Stimulated activated CD4-positive, alpha-beta T cell treated with anti-CD3 and anti-CD28 coated beads, TNF-alpha, amount 100 ng/mL, for 48 hours (primary cell): Measurements from ENCODE around the gene TACC3.

Experiments used
- DNase-seq, 3 donors: peaks; one replicate each; pipeline ENCODE4 v3.0.0-alpha.2; 2020; ENCODE audit warnings: low read depth in 3 of 3

TACC3 gene

GRCh38 chr4:1759818-1760223 lies 38.5 kb downstream of the TACC3 start:
- DNase-seq, result no peak

GRCh38 chr4:1760521-1761071 lies 39.3 kb downstream of the TACC3 start:
- no peak for DNase-seq

- no peak for DNase-seq
Observed at GRCh38 chr4:1761130-1761689, 39.9 kb downstream of the TACC3 start.

- no peak for DNase-seq
Observed at GRCh38 chr4:1762264-1763010, 41.1 kb downstream of the TACC3 start.

- no peak for DNase-seq
Observed at GRCh38 chr4:1763070-1763549, 41.8 kb downstream of the TACC3 start.

GRCh38 chr4:1763550-1764080 lies 42.3 kb downstream of the TACC3 start:
- no peak for DNase-seq

GRCh38 chr4:1764670-1765069 lies 43.3 kb downstream of the TACC3 start:
- no peak for DNase-seq

- no peak for DNase-seq
Observed at GRCh38 chr4:1765409-1766072, 44.2 kb downstream of the TACC3 start.

- DNase-seq, result no peak
Observed at GRCh38 chr4:1766106-1767060, 45.1 kb downstream of the TACC3 start.

GRCh38 chr4:1767061-1767769 lies 45.9 kb downstream of the TACC3 start:
- no peak for DNase-seq

- peak in 2 of 3 donors; percentile 18 to 41 for DNase-seq
Observed at GRCh38 chr4:1767770-1768366, 46.5 kb downstream of the TACC3 start.

- DNase-seq, result no peak
Observed at GRCh38 chr4:1768367-1769034, 47.2 kb downstream of the TACC3 start.

GRCh38 chr4:1769692-1770091 lies 48.4 kb downstream of the TACC3 start:
- DNase-seq, result no peak

- DNase-seq, result no peak
Observed at GRCh38 chr4:1770245-1770644, 48.9 kb downstream of the TACC3 start.

- DNase-seq, result no peak
Observed at GRCh38 chr4:1770791-1771231, 49.5 kb downstream of the TACC3 start.

GRCh38 chr4:1771555-1772305 lies 50.4 kb downstream of the TACC3 start:
- no peak for DNase-seq

- no peak for DNase-seq
Observed at GRCh38 chr4:1772853-1773538, 51.7 kb downstream of the TACC3 start.

- no peak for DNase-seq
Observed at GRCh38 chr4:1773754-1774153, 52.4 kb downstream of the TACC3 start.
